Nephron progenitor cell (in vitro differentiated cells): ENCODE results near the gene CAPNS2.

Experiments used
- DNase-seq: peaks from one replicate; pipeline ENCODE4 v3.0.0; 2021
- H3K27ac Mint-ChIP-seq: 2 replicates; pipeline ENCODE4 v1.8.0; 2021; ENCODE audit warnings: mild to moderate bottlenecking, moderate library complexity, mixed read lengths
- H3K27me3 Mint-ChIP-seq: 2 replicates; pipeline ENCODE4 v1.8.0; 2021; ENCODE audit warnings: mild to moderate bottlenecking, low read depth, mixed read lengths; ENCODE audit not compliant: poor library complexity
- H3K36me3 Mint-ChIP-seq: 2 replicates; pipeline ENCODE4 v1.8.0; 2021; ENCODE audit warnings: low read depth, mixed read lengths
- H3K4me1 Mint-ChIP-seq: 2 replicates; pipeline ENCODE4 v1.8.0; 2021; ENCODE audit warnings: mixed read lengths
- H3K4me3 Mint-ChIP-seq: 2 replicates; pipeline ENCODE4 v1.8.0; 2021; ENCODE audit warnings: mild to moderate bottlenecking, moderate library complexity, mixed read lengths
- H3K9me3 Mint-ChIP-seq: 2 replicates; pipeline ENCODE4 v1.8.0; 2021; ENCODE audit warnings: mild to moderate bottlenecking, moderate library complexity, mixed read lengths
- TF ChIP-seq, protein P1 (sequence below): fragments of 200-600 bp; sonication (generic); IDR thresholded peaks from 2 replicates; pipeline ENCODE4 v1.5.0; 2021; ENCODE audit warnings: antibody characterized with exemption

Gene CAPNS2

DNA sequence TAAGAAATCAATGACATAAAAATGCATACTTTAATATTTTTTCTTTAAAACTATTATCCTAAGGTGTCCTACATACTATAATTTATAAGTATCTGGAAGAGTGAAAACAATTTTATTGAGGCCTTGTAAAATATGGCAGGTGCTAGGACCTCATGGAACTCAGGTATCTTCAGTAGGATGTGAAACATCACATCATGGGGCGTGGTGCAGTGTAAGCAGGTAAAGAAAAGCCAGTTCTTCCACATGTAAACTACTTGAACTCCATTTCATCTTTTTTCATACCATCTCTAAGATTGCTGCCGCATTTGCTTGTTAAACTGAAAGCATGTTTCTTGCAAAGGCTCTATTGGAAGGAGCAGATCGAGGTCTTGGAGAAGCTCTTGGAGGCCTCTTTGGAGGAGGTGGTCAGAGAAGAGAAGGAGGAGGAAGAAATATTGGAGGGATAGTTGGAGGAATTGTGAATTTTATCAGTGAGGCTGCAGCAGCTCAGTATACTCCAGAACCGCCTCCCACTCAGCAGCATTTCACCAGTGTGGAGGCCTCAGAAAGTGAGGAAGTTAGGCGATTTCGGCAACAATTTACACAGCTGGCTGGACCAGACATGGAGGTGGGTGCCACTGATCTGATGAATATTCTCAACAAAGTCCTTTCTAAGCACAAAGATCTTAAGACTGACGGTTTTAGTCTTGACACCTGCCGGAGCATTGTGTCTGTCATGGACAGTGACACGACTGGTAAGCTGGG lies at the start of gene CAPNS2:
Gene CAPNS2, plus strand, starts transcription at position 253 of the 744 bp plus-strand sequence. Its CDS starts 73 bp downstream, at position 326.
- no peaks in the 10 kb centered on the region for H3K36me3 Mint-ChIP-seq
- H3K4me3 Mint-ChIP-seq: no peak within 1 kb of the TSS
- H3K27ac Mint-ChIP-seq: no peak within 1 kb of the TSS
- DNase-seq: no peak
- no peaks in the 10 kb centered on the region for H3K27me3 Mint-ChIP-seq
- H3K9me3 Mint-ChIP-seq: no peaks in the 10 kb centered on the region
- no peaks in the 10 kb centered on the region for H3K4me1 Mint-ChIP-seq
- TF ChIP-seq, protein P1, sequence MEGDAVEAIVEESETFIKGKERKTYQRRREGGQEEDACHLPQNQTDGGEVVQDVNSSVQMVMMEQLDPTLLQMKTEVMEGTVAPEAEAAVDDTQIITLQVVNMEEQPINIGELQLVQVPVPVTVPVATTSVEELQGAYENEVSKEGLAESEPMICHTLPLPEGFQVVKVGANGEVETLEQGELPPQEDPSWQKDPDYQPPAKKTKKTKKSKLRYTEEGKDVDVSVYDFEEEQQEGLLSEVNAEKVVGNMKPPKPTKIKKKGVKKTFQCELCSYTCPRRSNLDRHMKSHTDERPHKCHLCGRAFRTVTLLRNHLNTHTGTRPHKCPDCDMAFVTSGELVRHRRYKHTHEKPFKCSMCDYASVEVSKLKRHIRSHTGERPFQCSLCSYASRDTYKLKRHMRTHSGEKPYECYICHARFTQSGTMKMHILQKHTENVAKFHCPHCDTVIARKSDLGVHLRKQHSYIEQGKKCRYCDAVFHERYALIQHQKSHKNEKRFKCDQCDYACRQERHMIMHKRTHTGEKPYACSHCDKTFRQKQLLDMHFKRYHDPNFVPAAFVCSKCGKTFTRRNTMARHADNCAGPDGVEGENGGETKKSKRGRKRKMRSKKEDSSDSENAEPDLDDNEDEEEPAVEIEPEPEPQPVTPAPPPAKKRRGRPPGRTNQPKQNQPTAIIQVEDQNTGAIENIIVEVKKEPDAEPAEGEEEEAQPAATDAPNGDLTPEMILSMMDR: no peak

DNA sequence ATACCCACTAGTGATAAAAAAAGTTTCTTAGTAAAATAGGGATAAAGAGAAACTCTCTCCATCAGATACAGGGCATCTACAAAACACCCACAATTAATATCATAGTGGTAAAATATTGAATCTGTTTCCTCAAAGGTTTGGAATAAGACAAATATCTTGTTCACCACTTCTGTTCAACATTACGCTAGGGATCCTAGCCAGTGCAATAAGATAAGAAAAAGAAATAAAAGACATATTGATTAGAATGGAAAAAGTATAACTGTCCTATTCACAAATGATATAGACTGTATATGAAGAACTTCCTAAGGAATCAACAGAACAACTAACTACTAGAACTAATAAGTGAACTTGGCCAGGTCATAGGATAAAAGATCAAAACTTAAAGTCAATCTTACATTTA lies 44.7 kb upstream of the CAPNS2 start:
- no peaks in the 10 kb centered on the region for H3K27me3 Mint-ChIP-seq
- no peak for DNase-seq
- H3K4me1 Mint-ChIP-seq: no peaks in the 10 kb centered on the region
- H3K4me3 Mint-ChIP-seq: no peak overlapping the region
- H3K9me3 Mint-ChIP-seq: peaks cover 42% of the 10 kb centered on the region
- peaks cover 23% of the 10 kb centered on the region for H3K36me3 Mint-ChIP-seq
- TF ChIP-seq, protein P1: no peak
- H3K27ac Mint-ChIP-seq: no peak overlapping the region

DNA sequence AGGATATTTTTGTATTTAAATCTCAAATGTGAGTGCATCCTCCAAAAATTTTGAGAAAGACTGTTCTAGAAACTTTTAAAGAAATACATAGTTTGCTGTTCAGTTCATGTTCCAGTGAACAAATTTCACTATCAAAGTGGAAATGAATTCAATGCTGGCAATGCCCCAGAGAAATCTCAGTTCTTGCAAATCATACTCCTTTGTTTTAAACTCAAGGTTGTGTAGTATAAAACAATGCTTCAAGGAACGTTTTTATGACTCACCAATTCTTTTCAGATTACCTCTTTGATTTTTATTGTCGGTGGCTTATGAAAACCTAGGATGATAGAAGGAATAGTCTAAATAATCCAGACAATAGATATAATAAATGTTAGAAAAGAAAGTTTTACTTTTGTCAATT lies 40.0 kb upstream of the CAPNS2 start:
- H3K4me3 Mint-ChIP-seq: no peak overlapping the region
- DNase-seq: no peak
- H3K4me1 Mint-ChIP-seq: no peaks in the 10 kb centered on the region
- H3K9me3 Mint-ChIP-seq: peaks cover 8% of the 10 kb centered on the region
- H3K36me3 Mint-ChIP-seq: peaks cover 9% of the 10 kb centered on the region
- no peak overlapping the region for H3K27ac Mint-ChIP-seq
- TF ChIP-seq, protein P1: no peak
- no peaks in the 10 kb centered on the region for H3K27me3 Mint-ChIP-seq

DNA sequence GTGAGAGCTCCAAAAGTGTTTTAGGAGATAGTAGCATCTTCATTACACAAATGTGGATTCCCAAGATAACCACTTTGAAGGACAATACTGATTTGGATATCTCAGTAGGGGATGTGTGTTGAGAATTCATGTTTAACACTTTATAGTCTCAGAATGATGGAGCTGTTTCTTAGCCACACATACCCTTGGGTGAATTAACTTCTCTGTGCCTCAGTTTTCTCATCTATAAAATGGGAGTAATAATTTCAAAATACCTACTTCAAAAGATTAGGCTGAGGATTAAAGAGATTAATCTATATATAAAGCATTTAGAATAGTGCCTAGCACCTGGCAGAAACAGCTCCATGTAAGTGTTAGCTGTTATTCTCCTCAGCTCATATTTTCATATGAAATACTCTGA lies 38.6 kb upstream of the CAPNS2 start:
- Mint-ChIP-seq H3K36me3 (no peaks in the 10 kb centered on the region), H3K27me3 (no peaks in the 10 kb centered on the region), H3K27ac (no peak overlapping the region), H3K9me3 (no peaks in the 10 kb centered on the region), H3K4me3 (no peak overlapping the region), H3K4me1 (no peaks in the 10 kb centered on the region)
- TF ChIP-seq, protein P1: no peak
- no peak for DNase-seq

DNA sequence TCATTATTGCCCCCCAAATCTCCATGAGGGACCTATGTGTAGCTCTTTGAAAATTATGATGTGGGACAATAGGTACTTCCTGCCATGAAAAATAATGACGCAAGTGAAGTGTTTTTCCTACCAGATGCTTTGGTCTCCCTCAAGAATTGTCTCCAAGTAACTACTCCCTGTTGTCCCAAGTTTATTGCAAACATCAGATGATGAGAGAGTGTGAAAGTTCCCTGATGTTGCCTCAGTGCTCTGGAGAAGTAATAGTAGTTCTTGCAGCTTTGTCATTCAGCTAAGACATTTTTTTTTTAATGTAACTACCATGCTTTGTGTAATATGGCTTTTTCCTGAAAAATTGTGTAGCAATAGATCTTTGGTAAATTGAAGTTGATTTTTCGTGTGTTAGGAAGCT lies 37.5 kb upstream of the CAPNS2 start:
- TF ChIP-seq, protein P1: no peak
- no peaks in the 10 kb centered on the region for H3K36me3 Mint-ChIP-seq
- H3K27ac Mint-ChIP-seq: no peak overlapping the region
- DNase-seq: no peak
- H3K27me3 Mint-ChIP-seq: no peaks in the 10 kb centered on the region
- H3K4me3 Mint-ChIP-seq: no peak overlapping the region
- no peaks in the 10 kb centered on the region for H3K9me3 Mint-ChIP-seq
- no peaks in the 10 kb centered on the region for H3K4me1 Mint-ChIP-seq

DNA sequence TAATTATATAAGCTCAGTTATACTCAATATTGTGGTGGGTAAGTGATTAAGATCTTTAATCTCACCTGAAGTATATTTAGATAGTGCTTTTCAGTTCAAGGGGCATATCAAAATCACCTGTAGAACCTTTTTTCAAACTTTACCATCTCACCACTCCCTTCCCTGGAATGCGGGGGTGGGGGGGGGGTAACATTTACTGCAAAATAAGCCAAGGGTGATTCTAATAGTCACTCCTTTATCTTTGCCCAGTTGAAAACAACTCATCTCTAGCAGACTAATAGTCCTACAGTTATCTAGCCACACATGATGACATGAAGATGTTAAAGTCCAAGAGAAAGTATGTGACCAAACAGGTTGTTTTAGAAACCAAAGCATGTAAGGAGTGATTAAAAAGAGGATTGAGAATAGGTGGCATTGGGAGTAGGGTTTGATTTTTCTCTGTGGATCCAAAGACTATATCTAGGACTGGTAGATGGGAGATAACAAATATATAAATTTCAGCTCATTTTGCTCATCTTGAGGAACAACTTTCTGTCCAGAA lies 36.1 kb upstream of the CAPNS2 start:
- TF ChIP-seq, protein P1: no peak
- no peaks in the 10 kb centered on the region for H3K4me1 Mint-ChIP-seq
- no peaks in the 10 kb centered on the region for H3K9me3 Mint-ChIP-seq
- H3K36me3 Mint-ChIP-seq: no peaks in the 10 kb centered on the region
- H3K27me3 Mint-ChIP-seq: no peaks in the 10 kb centered on the region
- DNase-seq: no peak
- H3K27ac Mint-ChIP-seq: no peak overlapping the region
- no peak overlapping the region for H3K4me3 Mint-ChIP-seq
